Neural crest cell (in vitro differentiated cells): ENCODE results near the gene UCP1. TPM values are rescaled to one million over a fixed set of nuclear protein-coding genes. Genes with fewer than 3 reads are reported as not detected.

Source experiments
- total RNA-seq: library from RNA; stranded (reverse); gene quantifications from 2 replicates; pipeline ENCODE4 v1.2.1, GENCODE V29; 2021

Gene UCP1
- total RNA-seq, 1 donor from 2014 or later = not detected

Other genes with a start within 250 kb of the UCP1 start
- 36.9 and 40.7 TPM in 2 replicates for gene SCOC, start 195.3 kb downstream of the UCP1 start, total RNA-seq
- 16.1 and 19.0 TPM in 2 replicates for gene CLGN, start 141.3 kb downstream of the UCP1 start, total RNA-seq
- not detected in 2 replicates for gene MGAT4D, start 70.7 kb downstream of the UCP1 start, total RNA-seq
- gene ELMOD2, start 44.8 kb downstream of the UCP1 start, total RNA-seq = 49.1 and 52.3 TPM in 2 replicates
- gene TBC1D9, start 187.4 kb upstream of the UCP1 start, total RNA-seq = 15.9 and 16.1 TPM in 2 replicates